Activated B cell treated with CpG ODN at 0.5 μM for 24 hours (primary cell): ENCODE measurements around the gene HCN1. TPM values are rescaled to one million over a fixed set of nuclear protein-coding genes. Genes with fewer than 3 reads are reported as not detected.
"Not testable (repeated sequence)": the region's sequence is repeated elsewhere in the genome, so short reads cannot be mapped to it uniquely, and the experiment has no call there.

Experiments used
- ATAC-seq: fragments of 200-7000 bp; cut with Tn5 transposase; one replicate; pipeline ENCODE4 v1.10.0; 2021; ENCODE audit warnings: low read depth, mild to moderate bottlenecking, moderate library complexity
- CTCF ChIA-PET: fragments of 350-600 bp; sonication (Branson Sonifier 250); formaldehyde crosslinking; loops from one replicate; lab custom pipeline; 2021; ENCODE audit warnings: antibody characterized with exemption; lab: Charles Lee
- POLR2A ChIA-PET: fragments of 350-600 bp; sonication (Branson Sonifier 250); formaldehyde crosslinking; loops from one replicate; lab custom pipeline; 2021; ENCODE audit warnings: antibody characterized with exemption; lab: Charles Lee
- DNase-seq: peaks from one replicate; pipeline ENCODE4 v3.0.0; 2022
- H3K27ac Mint-ChIP-seq: one replicate; pipeline ENCODE4 v1.8.0; 2020; ENCODE audit warnings: mixed read lengths
- H3K27me3 Mint-ChIP-seq: one replicate; pipeline ENCODE4 v1.8.0; 2021; ENCODE audit warnings: mixed read lengths
- H3K36me3 Mint-ChIP-seq: one replicate; pipeline ENCODE4 v1.8.0; 2021; ENCODE audit warnings: low read depth, mixed read lengths
- H3K4me1 Mint-ChIP-seq: one replicate; pipeline ENCODE4 v1.8.0; 2021; ENCODE audit warnings: mixed read lengths
- H3K4me3 Mint-ChIP-seq: one replicate; pipeline ENCODE4 v1.8.0; 2020; ENCODE audit warnings: mild to moderate bottlenecking, mixed read lengths
- H3K9me3 Mint-ChIP-seq: one replicate; pipeline ENCODE4 v1.8.0; 2020; ENCODE audit warnings: mixed read lengths
- CTCF ChIP-seq: fragments of 200-600 bp; IDR thresholded peaks from one replicate; pipeline ENCODE4 v1.8.0; 2022; ENCODE audit warnings: antibody characterized with exemption, mild to moderate bottlenecking
- intact Hi-C: fragments of 100-400 bp; cut with micrococcal nuclease; formaldehyde crosslinking; loops from one replicate; pipeline ENCODE4 v1.15.1; 2024
- total RNA-seq: library from RNA; stranded (reverse); gene quantifications from 2 replicates; pipeline ENCODE4 v1.2.3, GENCODE V29; 2022

The HCN1 gene
- total RNA-seq, 1 donor from 2014 or later: not detected

- Mint-ChIP-seq H3K4me1 (no peaks in the 10 kb centered on the region), H3K36me3 (no peaks in the 10 kb centered on the region), H3K9me3 (peaks cover 2% of the 10 kb centered on the region), H3K27me3 (no peaks in the 10 kb centered on the region), H3K4me3 (no peak overlapping the region), H3K27ac (no peak overlapping the region)
- intact Hi-C loops: no loop called here
- DNase-seq: no peak
- no peak for TF ChIP-seq CTCF
- no peak for ATAC-seq
- CTCF ChIA-PET: no interaction called here
- POLR2A ChIA-PET: no interaction called here
These were observed 92.1 kb downstream of the HCN1 start for GRCh38 chr5:45604092-45604491.

GRCh38 chr5:45601424-45601823 is 94.8 kb downstream of the HCN1 start:
- H3K27me3 Mint-ChIP-seq: no peaks in the 10 kb centered on the region
- peaks cover 8% of the 10 kb centered on the region for H3K9me3 Mint-ChIP-seq
- POLR2A ChIA-PET: no interaction called here

GRCh38 chr5:45596320-45596719 is 99.9 kb downstream of the HCN1 start:
- ChIA-PET POLR2A (no interaction called here), CTCF (no interaction called here)
- ATAC-seq (no peak), DNase-seq (no peak)
- no peak overlapping the region for H3K27ac Mint-ChIP-seq
- no peaks in the 10 kb centered on the region for H3K4me1 Mint-ChIP-seq
- intact Hi-C loops: no loop called here
- no peaks in the 10 kb centered on the region for H3K27me3 Mint-ChIP-seq
- no peak overlapping the region for H3K4me3 Mint-ChIP-seq
- H3K36me3 Mint-ChIP-seq: no peaks in the 10 kb centered on the region
- TF ChIP-seq CTCF: no peak
- peaks cover 16% of the 10 kb centered on the region for H3K9me3 Mint-ChIP-seq

More at GRCh38 chr5:45601424-45601823, 94.8 kb downstream of the HCN1 start:
- Mint-ChIP-seq H3K27ac (no peak overlapping the region), H3K4me3 (no peak overlapping the region), H3K4me1 (no peaks in the 10 kb centered on the region), H3K36me3 (no peaks in the 10 kb centered on the region)
- DNase-seq: no peak
- CTCF ChIA-PET: no interaction called here
- intact Hi-C loops: no loop called here
- TF ChIP-seq CTCF: no peak
- no peak for ATAC-seq

- DNase-seq, H3K27ac Mint-ChIP-seq, POLR2A ChIA-PET, CTCF ChIA-PET, ATAC-seq, H3K4me1 Mint-ChIP-seq, H3K36me3 Mint-ChIP-seq, H3K27me3 Mint-ChIP-seq, intact Hi-C loops, H3K9me3 Mint-ChIP-seq, H3K4me3 Mint-ChIP-seq: not testable (repeated sequence)
These were observed 110.2 kb downstream of the HCN1 start for GRCh38 chr5:45586001-45586400.

GRCh38 chr5:45578270-45578669 is 117.9 kb downstream of the HCN1 start:
- intact Hi-C loops: no loop called here
- CTCF ChIA-PET: no interaction called here
- H3K27ac Mint-ChIP-seq: no peak overlapping the region
- POLR2A ChIA-PET: no interaction called here
- H3K4me1 Mint-ChIP-seq: no peaks in the 10 kb centered on the region
- no peaks in the 10 kb centered on the region for H3K36me3 Mint-ChIP-seq
- H3K9me3 Mint-ChIP-seq: peaks cover 5% of the 10 kb centered on the region
- DNase-seq: no peak
- no peak for TF ChIP-seq CTCF
- ATAC-seq: no peak
- H3K4me3 Mint-ChIP-seq: no peak overlapping the region
- H3K27me3 Mint-ChIP-seq: no peaks in the 10 kb centered on the region

- Mint-ChIP-seq H3K27ac (no peak overlapping the region), H3K4me1 (no peaks in the 10 kb centered on the region), H3K9me3 (peaks cover 10% of the 10 kb centered on the region), H3K36me3 (no peaks in the 10 kb centered on the region), H3K4me3 (no peak overlapping the region), H3K27me3 (no peaks in the 10 kb centered on the region)
- TF ChIP-seq CTCF: no peak
- DNase-seq: no peak
- ChIA-PET CTCF (no interaction called here), POLR2A (no interaction called here)
- ATAC-seq: no peak
- intact Hi-C loops: no loop called here
These were observed 127.4 kb downstream of the HCN1 start for GRCh38 chr5:45568813-45569212.
